Psoas muscle (tissue), 8 donors: ENCODE data around the gene KIAA0825. TPM values are rescaled to one million over a fixed set of nuclear protein-coding genes. Genes with fewer than 3 reads are reported as not detected.

Experiments
- ATAC-seq, 4 donors: fragments of 200-7000 bp; cut with Tn5 transposase; one replicate each; pipeline ENCODE4 v1.9.1; 2020; ENCODE audit warnings: moderate library complexity in 3 of 4, mild to moderate bottlenecking in 2 of 4
- DNase-seq, 2 donors: peaks; one replicate each; pipeline ENCODE4 v3.0.0-alpha.2; 2020
- H3K27ac ChIP-seq: fragments of 200-600 bp; one replicate; pipeline ENCODE4 v1.8.0; 2022
- H3K27me3 ChIP-seq, 3 donors: fragments of 200-600 bp in 1 of 3; one replicate each; pipeline versions ENCODE4 v1.6.1 to v1.8.0; 2013 to 2022; ENCODE audit warnings: low read length in 2 of 3, mild to moderate bottlenecking in 2 of 3, moderate library complexity in 1 of 3; ENCODE audit not compliant: insufficient read depth in 3 of 3
- H3K36me3 ChIP-seq, 2 donors: fragments of 200-600 bp in 1 of 2; one replicate each; pipeline versions ENCODE4 v1.6.1 to v1.8.0; 2013 to 2022; ENCODE audit warnings: low read depth in 1 of 2, mild to moderate bottlenecking in 1 of 2, moderate library complexity in 1 of 2; ENCODE audit not compliant: insufficient read depth in 1 of 2
- H3K4me1 ChIP-seq: fragments of 200-600 bp; one replicate; pipeline ENCODE4 v1.8.0; 2022
- H3K4me3 ChIP-seq: fragments of 200-600 bp; one replicate; pipeline ENCODE4 v1.8.0; 2022; ENCODE audit warnings: mild to moderate bottlenecking
- H3K9me3 ChIP-seq: fragments of 200-600 bp; one replicate; pipeline ENCODE4 v1.8.0; 2022
- CTCF ChIP-seq: fragments of 200-600 bp; IDR thresholded peaks from one replicate; pipeline ENCODE4 v1.8.0; 2022; ENCODE audit warnings: antibody characterized with exemption
- WGBS, 3 donors: extraction: QIAGEN DNeasy Blood & Tissue Kit; methylation state at CpG; one replicate each; pipeline versions ENCODE4 v1.1.6 to v1.1.7; 2013; 5-methylcytosine and 5-hydroxymethylcytosine counted together
- intact Hi-C, 2 donors: fragments of 100-400 bp; cut with DNase I; formaldehyde crosslinking; loops; one replicate each; pipeline versions ENCODE4 v1.11.0 to v1.14.2; 2022
- polyA plus RNA-seq, 3 donors: library from polyadenylated mRNA; stranded (reverse); fragments of 200-250 nt; gene quantifications; one replicate each; pipeline ENCODE4 v1.2.3, GENCODE V29; 2013
- total RNA-seq, 4 donors: library from RNA; stranded (reverse); fragmentation: NEBNext Ultra II Directional in 2 of 4; extraction: Animal tissue kit (Norgen Biotek cat#: 25700) in 2 of 4; gene quantifications; one replicate each; pipeline versions ENCODE4 v1.2.1 to v1.2.4, GENCODE V29; 2021 to 2023
- donor health status: healthy with polysubstance abuse.
- donor health status: DM: no; HTN: no; CAD: no; lungs with moderate emphysema.
- donor health status: Bipolar disorder and iron deficiency.
- donor health status: healthy.
- donor health status: DM: yes; HTN: yes; CAD: no.
- donor health status: DM: no; HTN: no; CAD: no.
- donor health status: DM: no; HTN: no; CAD: no.
- donor health status: DM: yes; HTN: yes; CAD: no.

KIAA0825 gene
- total and polyA plus RNA-seq, 7 donors = 0.41 to 1.5 (median 1.1) TPM

GRCh38 chr5:94402096-94402495, 216.3 kb downstream of the KIAA0825 start:
- Histone ChIP-seq H3K4me1 (no peaks in the 10 kb centered on the region), H3K27me3 (no peaks in the 10 kb centered on the region), H3K36me3 (no peaks in the 10 kb centered on the region), H3K27ac (no peak overlapping the region), H3K4me3 (no peak overlapping the region), H3K9me3 (no peaks in the 10 kb centered on the region)
- intact Hi-C loops = no loop called here
- WGBS, 3 donors = 70 to 77% (median 72%) methylated on average over 3 of the region's 3 CpGs
- ATAC-seq = no peak
- no peak for DNase-seq
- no peak for TF ChIP-seq CTCF

GRCh38 chr5:94397508-94397907, 220.9 kb downstream of the KIAA0825 start:
- no peaks in the 10 kb centered on the region for H3K36me3 ChIP-seq
- no peak for ATAC-seq
- no peak overlapping the region for H3K4me3 ChIP-seq
- no peaks in the 10 kb centered on the region for H3K9me3 ChIP-seq
- DNase-seq = no peak
- H3K4me1 ChIP-seq = no peaks in the 10 kb centered on the region
- TF ChIP-seq CTCF = no peak
- intact Hi-C loops = no loop called here
- H3K27ac ChIP-seq = no peak overlapping the region
- H3K27me3 ChIP-seq = no peaks in the 10 kb centered on the region

- ATAC-seq (no peak), DNase-seq (no peak)
- Histone ChIP-seq H3K27ac (no peak overlapping the region), H3K4me1 (no peaks in the 10 kb centered on the region), H3K36me3 (no peaks in the 10 kb centered on the region), H3K4me3 (no peak overlapping the region), H3K27me3 (no peaks in the 10 kb centered on the region), H3K9me3 (no peaks in the 10 kb centered on the region)
- intact Hi-C loops = no loop called here
- no peak for TF ChIP-seq CTCF
Observed at GRCh38 chr5:94396687-94397086, 221.7 kb downstream of the KIAA0825 start.

GRCh38 chr5:94395468-94395867, 222.9 kb downstream of the KIAA0825 start:
- intact Hi-C loops = no loop called here
- Histone ChIP-seq H3K36me3 (peaks cover 0 to 3% of the 10 kb centered on the region in 2 donors), H3K27ac (no peak overlapping the region), H3K9me3 (no peaks in the 10 kb centered on the region), H3K27me3 (no peaks in the 10 kb centered on the region), H3K4me3 (no peak overlapping the region), H3K4me1 (no peaks in the 10 kb centered on the region)
- no peak for ATAC-seq
- TF ChIP-seq CTCF = no peak
- DNase-seq = no peak
- WGBS, 3 donors = 32 to 49% (median 46%) methylated on average over 1 of the region's 1 CpG

- no peaks in the 10 kb centered on the region for H3K4me1 ChIP-seq
- no peaks in the 10 kb centered on the region for H3K9me3 ChIP-seq
- 42 to 56% (median 54%) methylated on average over 1 of the region's 1 CpG for WGBS, 3 donors
- intact Hi-C loops = no loop called here
- H3K27ac ChIP-seq = no peak overlapping the region
- H3K27me3 ChIP-seq = no peaks in the 10 kb centered on the region
- TF ChIP-seq CTCF = no peak
- H3K36me3 ChIP-seq = peaks cover 0 to 3% of the 10 kb centered on the region in 2 donors
- no peak for ATAC-seq
- no peak for DNase-seq
- H3K4me3 ChIP-seq = no peak overlapping the region
Observed at GRCh38 chr5:94391996-94392395, 226.4 kb downstream of the KIAA0825 start.
